Cerebellar nuclear complex (tissue), 1 donor: Measurements from ENCODE around the gene AXIN1.
"Not testable (repeated sequence)": the region's sequence is repeated elsewhere in the genome, so short reads cannot be mapped to it uniquely, and the experiment has no call there.

ENCODE experiments used
- DNase-seq, 2 experiments: peaks; one replicate each; lab custom pipeline; 2025; lab: John Stamatoyannopoulos, UW

AXIN1 gene

DNA sequence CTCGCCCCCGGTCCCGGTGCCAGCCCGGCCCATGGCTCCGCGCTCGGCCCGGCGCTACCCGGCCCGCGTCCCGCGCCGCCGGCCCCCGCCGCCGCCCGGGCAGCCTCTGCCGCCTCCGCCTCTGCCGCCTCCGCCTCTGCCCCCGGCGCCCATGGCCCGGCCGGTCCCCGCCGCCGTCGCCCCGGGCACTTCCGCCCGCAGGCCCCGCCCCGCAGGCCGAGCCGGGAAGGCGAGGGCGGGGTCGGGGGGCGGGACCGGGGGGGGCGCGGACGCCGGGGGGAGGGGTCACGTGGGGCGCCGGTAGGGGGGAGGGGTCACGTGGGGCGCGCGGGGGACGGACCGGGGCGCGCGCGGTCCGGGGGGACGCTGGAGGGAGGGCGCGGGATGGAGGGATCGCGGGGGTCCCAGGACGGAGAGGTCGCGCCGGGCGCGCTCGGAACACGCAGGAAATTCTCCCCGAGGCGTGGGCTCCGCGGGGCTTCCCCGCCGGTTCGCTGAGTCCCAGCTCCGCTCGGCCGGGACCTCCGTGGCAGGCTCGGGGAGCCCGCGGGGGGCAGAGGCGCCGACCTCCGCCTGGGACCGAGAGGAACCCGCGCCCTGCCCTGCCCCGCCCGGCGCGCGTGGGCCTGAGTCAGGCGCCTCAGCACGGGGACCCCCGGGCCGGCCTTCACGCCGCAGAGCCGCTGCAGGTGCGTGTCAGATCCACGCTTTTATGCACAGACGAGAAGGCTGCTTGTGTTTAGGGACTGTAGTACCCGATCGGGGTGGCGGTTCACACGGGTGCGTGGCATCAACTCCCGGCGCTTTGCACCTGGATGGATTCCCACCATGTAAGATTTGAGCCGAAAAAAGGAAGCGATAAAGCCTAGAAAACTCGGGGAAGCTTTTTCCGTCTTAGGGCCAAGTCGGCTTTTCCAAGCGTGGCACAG is 29.5 kb upstream of the AXIN1 start, which contains the start of gene PGAP6:
PGAP6 (minus strand) TSS at position 190 of the 929 bp plus-strand sequence; CDS start at position 33, 157 bp downstream.
- no peak for DNase-seq

GRCh38 chr16:381012-381788 is 28.7 kb upstream of the AXIN1 start:
- no peak for DNase-seq

DNA sequence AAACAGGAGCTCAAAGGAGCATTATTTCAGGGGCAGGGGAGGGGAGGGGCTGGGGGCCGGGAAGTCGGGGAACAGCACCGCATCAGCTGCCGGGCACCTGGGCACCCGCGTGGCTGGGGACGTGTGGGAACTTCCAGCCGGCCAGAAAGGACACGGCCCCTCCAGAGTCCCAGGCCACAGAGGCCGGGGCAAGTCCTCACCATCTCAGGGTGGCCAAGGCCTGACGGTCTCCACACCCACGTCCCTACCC is 28.2 kb upstream of the AXIN1 start:
- DNase-seq, result no peak

GRCh38 chr16:379961-380761 is 27.6 kb upstream of the AXIN1 start:
- DNase-seq, result no peak

GRCh38 chr16:379183-379960 is 26.8 kb upstream of the AXIN1 start:
- DNase-seq, result peak; percentile 57 to 77

- no peak for DNase-seq
Measured at GRCh38 chr16:378821-379182, 26.3 kb upstream of the AXIN1 start.

DNA sequence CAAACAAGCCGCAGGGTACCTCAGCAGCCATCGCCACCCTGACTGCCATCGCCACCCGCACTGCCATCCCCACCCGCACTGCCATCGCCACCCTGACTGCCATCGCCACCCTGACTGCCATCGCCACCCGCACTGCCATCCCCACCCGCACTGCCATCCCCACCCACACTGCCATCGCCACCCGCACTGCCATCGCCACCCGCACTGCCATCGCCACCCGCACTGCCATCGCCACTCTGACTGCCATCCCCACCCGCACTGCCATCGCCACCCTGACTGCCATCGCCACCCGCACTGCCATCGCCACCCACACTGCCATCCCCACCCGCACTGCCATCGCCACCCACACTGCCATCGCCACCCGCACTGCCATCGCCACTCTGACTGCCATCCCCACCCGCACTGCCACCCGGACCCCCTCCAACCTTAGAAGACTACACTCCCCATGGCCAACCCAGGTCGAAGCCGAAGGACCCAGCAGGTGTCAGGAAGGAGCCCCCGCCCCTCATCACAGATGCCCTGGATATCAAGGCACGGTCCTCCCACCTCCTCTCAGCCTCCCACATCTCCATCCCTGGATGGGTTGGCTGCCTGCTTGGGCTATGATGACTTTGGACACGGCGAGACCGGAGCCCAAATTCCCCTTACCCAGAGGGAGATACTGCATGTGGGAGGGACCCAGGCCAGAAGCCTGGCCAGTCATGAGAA is 25.7 kb upstream of the AXIN1 start:
- DNase-seq, result not testable (repeated sequence)

DNA sequence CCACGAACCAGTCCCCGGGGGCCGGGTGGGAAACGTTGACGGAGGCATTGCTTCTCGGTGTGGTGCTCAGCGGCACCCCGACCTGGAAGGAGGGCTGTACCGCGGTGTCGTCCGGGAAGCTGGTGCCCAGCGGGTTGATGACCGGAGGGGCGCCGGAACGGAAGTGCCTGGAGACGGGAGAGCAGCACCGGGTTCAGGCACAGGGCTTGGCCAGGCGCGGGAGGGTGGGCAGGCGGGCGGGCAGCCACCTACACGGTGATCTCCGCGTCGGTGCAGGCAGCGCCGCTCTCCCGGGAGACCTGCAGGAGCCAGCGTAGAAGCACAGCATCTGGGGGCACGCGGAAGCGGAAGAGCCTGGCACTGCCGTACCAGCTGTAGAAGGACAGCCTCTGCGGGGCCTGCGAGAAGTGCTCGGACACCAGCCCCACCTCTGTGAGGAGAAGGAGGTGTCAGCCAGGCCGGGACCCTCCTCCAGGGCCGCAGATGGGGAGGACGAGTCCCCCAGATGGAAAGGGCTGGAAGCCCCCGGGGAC is 25.0 kb upstream of the AXIN1 start:
- DNase-seq, result no peak

DNA sequence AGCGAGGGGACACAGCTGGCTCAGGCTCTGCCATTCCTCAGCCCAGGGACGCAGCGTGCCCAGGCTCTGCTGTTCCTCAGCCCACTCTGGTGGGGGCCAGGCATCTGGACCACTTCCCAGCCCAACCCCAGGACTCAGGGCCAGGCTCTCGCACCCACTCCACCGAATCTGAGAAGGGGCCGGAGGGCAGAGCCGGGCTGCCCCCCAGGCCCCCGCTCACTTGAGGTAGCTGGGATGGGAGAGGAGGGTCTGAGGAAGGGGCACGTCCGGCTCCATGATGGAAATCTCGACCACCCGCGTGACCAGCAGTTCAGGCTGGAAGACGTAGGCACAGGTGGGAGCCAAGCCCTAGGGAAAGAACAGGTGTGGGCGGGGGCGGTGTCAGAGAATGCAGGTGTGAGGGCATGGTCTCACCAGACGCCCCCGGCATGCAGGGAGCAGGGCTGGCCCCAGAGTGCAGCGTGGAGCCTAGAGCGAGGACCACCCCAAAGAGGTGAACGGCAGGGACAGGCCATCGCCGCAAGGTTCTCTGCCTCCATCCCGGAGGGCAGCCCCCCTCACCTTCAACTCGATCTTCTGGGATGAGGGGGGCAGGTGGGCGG is 24.4 kb upstream of the AXIN1 start:
- DNase-seq, result no peak

DNA sequence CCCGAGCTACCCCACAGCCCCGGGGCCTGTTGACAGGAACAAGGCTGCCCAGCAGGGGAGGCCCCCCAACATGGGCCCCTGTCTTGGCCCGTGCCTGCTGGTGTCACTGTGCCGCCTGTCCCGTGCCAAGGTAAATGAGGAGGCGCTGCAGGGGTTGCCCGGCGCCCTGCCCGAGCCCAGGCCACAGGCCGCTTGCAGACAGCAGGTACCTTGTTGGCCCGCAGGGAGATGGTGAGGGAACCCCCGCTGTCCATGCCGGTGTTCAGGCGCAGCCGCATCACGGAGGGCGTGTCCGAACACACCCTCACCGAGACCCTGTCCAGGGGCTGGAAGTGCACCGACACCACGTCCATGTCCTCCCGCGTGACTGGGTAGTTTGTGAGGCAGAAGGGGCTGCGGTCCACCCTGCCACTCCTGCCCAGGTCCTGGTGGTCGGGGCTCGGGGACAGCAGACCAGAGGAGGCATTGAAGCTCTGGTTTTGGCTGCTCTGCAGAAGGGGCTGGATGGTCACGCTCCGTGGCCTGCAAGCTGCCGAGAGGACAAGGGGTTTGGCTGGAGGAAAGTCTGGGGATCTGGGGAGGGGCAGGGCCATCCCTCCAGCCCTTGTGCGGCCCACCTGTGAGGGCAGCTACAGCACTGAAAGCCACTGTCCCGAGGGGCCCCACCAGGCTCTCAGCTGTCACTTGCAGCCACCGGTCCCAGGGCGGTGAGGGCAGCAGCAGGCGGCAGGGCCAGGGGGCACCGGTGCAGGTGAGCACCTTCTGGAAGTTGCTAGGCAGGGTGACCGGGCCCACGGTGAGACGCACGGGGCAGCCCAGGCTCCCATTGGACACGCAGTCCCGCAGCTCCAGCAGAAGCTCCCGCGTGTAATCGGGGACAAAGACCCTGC is 23.6 kb upstream of the AXIN1 start:
- DNase-seq, result no peak

DNA sequence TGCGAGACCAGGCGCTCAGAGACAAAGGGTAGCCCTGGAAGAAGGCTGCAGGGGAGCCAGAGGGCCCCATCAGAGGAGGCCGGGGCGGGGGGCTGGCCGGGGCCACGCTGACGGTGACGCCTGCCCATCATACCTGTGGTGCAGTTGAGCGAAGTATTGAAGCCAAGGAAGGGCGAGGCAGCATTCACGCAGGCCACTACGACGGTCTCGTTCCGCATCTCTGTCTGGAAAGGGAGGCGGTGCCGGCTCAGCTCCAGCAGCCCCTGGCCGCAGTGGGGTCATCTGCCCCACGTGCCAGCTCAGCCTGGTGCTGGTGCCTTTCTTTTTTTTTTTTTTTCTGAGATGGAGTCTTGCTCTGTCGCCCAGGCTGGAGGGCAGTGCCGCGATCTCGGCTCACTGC is 22.7 kb upstream of the AXIN1 start:
- DNase-seq, result no peak

GRCh38 chr16:374616-374926 is 22.0 kb upstream of the AXIN1 start:
- no peak for DNase-seq

DNA sequence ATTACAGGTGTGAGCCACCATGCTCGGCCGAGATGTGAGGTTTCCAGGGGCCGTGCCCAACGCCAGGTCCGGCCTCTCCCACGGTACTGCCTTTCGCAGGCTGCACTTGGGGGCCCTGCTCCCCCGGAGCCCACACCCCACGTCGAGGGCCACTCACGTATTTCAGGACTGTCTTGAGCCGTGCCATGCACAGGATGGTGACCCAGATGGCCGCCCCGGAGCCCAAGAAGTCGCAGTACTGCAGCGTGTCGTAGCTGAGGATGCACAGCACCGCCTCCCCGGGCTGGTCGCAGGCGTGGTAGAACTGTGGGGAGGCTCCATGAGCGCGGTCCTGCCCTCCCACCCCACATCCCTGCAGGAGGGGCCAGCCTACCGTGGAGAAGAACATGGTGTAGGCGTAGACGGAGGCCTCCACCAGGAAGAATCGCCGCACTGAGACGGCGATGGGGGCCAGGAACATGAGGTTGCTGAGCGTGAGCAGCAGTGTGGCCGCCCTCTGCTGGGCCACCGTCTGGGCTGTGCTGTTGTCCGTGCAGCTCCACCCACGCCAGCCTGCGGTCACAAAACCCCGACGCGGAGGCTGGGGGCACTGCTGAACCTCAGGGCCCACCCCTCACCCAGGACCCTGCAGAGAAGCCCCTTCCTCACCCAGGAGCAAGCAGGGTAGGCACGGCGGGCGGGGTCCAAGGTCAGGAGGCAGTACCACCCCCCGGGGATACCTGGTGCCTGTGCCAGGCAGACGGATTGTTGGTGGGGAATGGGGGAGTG is 21.5 kb upstream of the AXIN1 start:
- no peak for DNase-seq

DNA sequence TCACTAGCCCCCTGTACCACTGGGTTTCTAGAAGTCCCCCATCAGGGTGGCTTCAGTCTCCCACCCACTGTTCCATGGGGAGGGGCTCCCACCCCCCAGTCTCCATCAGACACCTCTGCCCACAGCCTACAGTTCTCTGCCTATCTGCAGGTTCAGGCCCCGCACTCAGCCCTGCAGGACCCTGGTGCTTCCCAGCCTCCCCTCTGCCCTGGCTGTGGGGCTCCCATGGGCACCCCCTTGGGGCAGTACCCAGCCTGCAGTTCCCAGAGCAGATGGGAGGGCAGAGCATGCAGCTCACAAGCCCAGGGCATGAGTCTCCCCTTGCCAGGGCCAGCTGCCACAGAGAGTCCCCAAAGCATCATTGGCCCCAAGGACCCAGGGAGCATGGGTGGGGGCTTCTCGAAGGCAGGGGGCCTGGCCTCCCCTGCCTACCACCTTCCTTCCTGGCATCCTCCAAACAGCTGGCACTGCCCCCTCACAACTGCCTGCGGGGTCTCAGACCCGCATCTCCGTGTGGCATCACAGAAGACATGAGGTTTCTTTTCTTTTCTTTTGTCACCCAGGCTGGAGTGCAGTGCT is 20.6 kb upstream of the AXIN1 start:
- no peak for DNase-seq

- DNase-seq, result no peak
Measured at GRCh38 chr16:372302-372983, 19.9 kb upstream of the AXIN1 start.

- DNase-seq, result no peak
Measured at GRCh38 chr16:371515-372301, 19.2 kb upstream of the AXIN1 start.

DNA sequence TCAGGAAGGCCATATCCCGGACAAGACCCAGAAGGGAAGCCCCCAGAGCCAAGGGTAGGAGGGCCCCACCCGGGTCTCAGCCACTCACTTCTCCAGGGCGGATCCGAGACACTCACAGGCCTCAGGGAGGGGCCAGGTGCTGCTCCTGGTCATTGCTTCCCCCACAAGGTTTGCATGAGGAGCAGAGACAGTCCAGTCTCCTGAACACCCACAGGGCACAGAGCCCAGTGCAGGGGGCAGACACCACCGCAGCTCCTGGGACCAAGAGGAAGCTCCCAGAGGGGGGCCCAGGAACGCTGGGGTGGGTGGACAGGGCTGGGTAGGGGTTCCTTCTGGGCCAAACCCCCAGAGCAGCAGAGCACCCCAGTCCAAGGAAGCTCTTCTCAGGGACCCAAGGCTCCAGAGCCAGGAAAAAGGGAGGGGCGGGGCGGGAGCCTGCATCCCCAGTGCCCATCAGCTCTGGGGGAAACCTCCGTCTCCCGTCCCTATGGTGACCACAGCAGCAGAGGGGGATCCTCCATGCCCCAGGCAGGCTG is 18.5 kb upstream of the AXIN1 start:
- DNase-seq, result no peak
